ENCODE measurements around the gene CEP126.
A peak's percentile ranks its signal among the peaks of the same experiment; 100 is the strongest.

Gene CEP126

DNA sequence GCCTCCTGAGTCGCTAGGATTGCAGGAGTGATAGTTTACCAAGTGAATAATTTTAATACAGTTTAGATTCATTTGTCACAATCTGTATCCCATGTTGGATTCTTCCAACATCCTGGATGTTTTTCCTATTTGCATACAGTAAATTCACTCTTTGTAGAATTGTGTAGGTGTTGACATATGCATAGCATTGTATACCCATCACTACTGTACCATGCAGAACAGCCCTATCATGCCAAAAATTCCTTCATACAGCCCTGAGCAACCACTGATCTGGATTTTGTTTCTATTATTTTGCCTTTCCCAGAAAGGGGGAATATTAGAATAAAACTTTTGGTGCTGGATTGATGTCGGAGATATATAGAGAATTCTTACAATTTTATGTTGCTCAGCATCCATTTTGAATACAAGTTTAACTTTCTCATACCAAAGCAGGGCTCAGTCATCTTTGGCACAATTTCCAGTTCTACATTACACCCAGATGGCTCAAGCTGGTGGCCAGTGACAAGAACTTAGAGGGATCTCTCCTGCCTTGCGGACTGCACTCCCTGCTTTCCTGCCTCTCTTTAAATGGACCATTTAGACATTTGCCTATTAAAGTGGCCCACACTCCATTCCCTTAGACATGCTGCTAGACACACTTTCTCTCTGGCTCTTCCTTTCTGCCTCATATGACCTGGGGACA is 87.0 kb downstream of the CEP126 start:
- in situ Hi-C loops (cut with HindIII; ENCODE audit: low pct_ligation_motif_present, low pct_unique_long_range_greater_than_20kb, low sequenced_read_pairs) = no loop called here
- DNase-seq = no peak

DNA sequence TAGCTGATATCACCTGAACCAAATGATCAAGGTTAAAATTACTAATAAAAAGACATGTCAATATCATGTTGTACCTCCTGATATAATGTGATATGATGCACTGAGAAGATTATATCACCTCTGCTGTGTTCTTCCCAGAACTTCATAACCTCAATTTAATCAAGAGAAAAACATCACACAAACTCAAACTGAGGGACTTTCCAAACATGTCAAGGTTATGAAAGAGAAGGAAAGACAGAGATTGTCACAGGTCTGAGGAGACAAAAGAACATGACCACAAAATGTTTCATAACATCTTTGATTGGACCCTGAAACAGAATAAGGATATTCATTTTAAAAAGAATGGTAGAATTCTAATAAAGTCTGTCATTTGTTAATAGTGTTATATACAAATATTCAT is 89.4 kb downstream of the CEP126 start:
- in situ Hi-C loops (cut with HindIII; ENCODE audit: low pct_ligation_motif_present, low pct_unique_long_range_greater_than_20kb, low sequenced_read_pairs) = no loop called here
- DNase-seq = no peak

DNA sequence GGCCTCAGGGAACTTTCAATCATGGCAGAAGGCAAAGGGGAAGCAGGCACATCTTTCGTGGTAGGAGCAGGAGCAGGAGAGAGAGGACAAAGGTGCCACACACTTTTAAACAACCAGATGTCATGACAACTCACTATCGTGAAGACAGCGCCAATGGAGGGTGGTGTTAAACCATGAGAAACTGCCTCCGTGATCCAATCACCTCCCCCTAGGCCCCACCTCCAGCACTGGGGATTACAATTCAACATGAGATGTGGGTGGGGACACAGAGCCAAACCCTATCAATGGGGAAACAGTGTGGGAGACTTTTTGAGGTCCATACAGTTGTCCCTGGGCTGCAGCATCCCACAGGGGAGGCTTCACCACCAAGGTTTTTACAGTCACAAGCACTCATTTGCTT is 90.5 kb downstream of the CEP126 start:
- in situ Hi-C loops (cut with HindIII; ENCODE audit: low pct_ligation_motif_present, low pct_unique_long_range_greater_than_20kb, low sequenced_read_pairs) = no loop called here

DNA sequence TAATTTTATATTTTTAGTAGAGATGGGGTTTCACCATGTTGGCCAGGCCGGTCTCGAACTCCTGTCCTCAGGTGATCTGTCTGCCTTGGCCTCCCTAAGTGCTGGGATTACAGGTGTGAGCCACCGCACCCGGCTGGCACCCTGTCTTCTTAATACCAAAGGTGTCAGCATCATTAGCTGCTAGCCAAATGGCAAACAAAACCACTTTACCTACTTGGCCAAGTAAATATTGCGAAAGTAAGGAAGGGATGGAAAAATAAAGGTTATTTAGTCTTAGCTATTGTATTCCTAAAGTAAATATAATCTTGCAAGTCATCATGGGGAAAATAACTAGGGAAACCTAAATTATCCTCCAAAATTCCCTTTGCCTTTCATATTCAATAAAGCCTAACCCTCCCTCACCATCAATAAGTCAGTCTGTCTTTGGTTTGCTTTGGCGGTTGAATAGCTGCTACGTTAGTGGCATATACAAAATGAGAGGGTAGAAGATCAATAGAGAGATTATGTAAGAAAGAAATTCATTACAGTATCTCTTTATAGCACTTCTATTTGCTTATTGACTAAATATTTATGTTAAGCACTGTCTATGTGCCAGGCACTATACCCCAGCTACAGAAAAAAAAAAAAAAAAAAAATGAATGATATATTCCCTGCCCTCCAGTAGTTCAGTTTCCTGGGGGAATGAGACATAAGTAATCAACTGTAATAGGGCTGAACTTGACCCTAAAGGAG is 92.2 kb downstream of the CEP126 start:
- in situ Hi-C loops (cut with HindIII; ENCODE audit: low pct_ligation_motif_present, low pct_unique_long_range_greater_than_20kb, low sequenced_read_pairs) = no loop called here
- DNase-seq = no peak

More for the DNA sequence above, 90.5 kb downstream of the CEP126 start:
- no peak for DNase-seq

DNA sequence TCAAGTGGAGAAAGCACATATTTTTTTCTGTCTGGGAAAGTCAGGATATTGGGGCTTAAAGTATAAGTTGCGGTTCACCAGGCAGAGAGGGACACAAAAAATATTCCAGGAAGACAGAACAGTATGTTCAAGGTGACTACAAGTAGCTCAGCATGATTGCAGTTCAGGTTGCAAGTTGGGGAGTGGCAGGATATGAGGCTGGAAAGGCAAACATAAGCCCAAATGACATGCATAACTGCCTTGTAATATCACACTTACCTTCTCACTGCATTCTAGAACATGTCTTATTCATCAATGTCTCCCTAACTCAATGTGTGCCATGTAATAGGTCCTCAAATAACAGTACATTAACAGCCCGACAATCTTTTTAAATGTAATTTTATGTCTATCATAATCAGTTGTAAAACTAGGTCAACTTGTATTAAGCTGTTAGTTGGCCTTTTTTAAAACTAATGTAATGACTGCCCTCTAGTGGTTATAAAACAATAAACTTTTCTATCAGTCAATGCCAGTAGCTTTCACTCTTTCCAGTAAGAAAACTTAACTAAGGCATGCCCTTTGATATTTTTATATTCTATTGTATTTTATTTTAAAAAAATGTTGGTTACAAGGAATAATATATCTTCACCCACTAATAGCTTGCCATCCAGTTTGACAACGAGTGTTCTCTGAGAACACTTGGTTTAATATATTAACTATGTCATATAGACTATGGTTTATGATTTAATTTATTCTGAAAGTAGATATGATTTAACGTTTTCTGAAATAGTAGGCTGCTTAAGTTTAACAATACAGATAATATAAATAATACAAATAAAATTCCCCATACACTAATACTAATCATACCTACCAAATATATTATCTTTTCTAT is 93.0 kb downstream of the CEP126 start:
- in situ Hi-C loops (cut with HindIII; ENCODE audit: low pct_ligation_motif_present, low pct_unique_long_range_greater_than_20kb, low sequenced_read_pairs) = no loop called here
- DNase-seq = peak; percentile 58

DNA sequence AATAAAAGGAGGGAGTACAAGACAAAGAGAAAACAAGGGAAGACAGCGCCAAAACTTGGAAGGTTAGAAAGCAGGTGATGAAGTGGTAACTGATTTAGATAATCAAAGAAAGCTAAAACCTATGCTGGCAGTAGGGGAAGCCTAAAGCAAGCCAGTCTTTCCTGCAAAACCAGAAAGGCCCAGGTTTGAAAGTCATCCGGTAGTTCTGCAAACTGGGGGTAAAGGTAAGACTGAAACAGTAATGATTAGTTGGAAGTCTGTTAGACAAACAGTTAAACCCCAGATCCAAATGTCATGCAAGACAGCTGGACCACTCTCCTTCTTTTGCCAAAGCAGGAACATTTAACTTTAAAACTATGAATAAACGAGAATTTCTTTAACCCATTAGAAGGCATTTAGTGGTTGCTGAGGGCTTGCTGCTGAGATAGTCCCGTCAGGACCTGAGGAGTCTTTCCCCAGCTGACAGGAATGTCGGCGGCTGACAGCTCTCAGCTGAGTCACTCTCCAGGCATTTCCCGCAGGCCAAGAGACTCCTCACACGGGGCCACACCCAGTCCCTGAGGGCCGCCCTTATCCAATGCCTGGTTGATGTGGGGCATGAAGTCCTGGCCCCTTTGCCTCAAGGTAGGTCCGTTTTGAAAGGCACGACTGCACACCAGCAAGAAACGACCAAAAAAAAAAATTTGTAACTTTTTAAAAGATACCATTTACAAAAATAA is 96.1 kb downstream of the CEP126 start:
- in situ Hi-C loops (cut with HindIII; ENCODE audit: low pct_ligation_motif_present, low pct_unique_long_range_greater_than_20kb, low sequenced_read_pairs) = no loop called here
- DNase-seq = peak; percentile 87

DNA sequence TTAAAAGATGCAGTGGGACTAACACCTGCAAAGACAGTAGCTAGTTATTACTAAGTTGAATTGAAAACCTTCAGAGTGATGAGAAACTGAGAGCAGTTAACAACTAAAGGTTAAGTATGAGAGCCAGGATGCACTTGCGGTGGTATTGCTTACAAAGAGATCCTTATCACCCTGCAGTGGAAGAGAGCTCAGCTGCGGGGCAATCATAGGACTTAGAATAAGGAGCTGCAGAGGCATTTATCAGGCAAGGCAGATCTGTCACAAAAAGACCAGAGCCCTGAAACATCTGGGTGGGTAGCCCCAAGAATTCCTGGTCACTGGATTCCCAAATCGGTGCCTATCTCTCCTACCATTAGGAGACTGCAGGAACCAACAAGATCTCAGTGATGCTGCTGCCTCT is 98.1 kb downstream of the CEP126 start:
- DNase-seq = no peak
- in situ Hi-C loops (cut with HindIII; ENCODE audit: low pct_ligation_motif_present, low pct_unique_long_range_greater_than_20kb, low sequenced_read_pairs) = no loop called here

DNA sequence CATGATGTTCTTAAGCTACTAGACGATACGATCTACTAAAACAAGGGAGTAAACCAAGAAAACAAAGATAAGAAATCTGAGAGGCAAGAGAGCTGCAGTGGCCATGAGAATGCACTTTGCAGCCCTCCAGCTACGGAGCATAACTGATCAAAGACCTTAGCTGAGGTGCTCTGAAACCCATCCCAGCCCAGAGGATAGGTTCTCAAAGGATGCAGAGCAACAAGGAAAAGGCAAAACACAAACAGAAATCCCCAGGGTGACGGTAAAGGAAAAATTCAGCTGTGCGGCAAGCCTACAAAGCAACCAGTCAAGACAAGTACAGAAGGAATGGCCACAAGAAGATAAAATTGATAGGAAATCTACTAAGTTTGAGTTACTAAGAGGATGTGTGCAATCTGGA is 99.9 kb downstream of the CEP126 start:
- no peak for DNase-seq
- in situ Hi-C loops (cut with HindIII; ENCODE audit: low pct_ligation_motif_present, low pct_unique_long_range_greater_than_20kb, low sequenced_read_pairs) = no loop called here

DNA sequence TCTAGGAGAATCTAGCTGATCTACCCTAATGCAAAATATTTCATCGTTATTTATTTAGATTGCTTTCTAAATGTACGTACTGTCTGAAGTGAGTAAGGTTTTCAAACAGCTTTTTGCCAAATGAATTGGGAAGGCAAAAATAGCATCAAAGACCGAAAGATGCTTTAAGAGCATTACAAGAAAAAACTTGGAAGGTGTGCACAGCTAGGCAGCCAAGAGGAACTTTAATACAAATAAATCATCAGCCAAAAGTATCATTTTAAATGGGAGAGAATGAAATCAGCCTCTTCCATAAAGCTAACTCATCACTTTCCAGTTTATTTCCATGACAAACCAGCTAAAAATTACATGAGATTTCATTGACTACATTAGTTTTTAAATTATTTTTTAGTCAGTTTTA is 102.2 kb downstream of the CEP126 start:
- no peak for DNase-seq
- in situ Hi-C loops (cut with HindIII; ENCODE audit: low pct_ligation_motif_present, low pct_unique_long_range_greater_than_20kb, low sequenced_read_pairs) = no loop called here

DNA sequence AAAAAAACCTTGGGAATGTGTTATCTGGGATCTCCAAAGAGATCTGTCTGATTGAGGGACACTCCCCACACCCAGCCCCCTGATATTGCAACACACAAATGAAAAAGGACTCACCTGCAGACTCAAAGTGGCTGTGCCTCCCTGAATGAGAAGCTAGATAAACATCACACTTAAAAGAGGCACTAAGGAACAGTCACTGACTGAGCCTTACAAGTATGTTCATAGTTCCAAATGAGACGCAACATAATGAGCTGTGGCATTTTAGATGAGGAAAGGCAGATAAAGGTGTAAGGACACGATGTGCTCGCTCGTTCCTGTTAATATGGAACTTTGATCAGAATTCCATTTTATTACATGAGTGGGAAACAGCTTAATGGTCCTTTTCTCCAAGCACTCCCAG is 111.4 kb downstream of the CEP126 start:
- in situ Hi-C loops (cut with HindIII; ENCODE audit: low pct_ligation_motif_present, low pct_unique_long_range_greater_than_20kb, low sequenced_read_pairs) = no loop called here
- no peak for DNase-seq

DNA sequence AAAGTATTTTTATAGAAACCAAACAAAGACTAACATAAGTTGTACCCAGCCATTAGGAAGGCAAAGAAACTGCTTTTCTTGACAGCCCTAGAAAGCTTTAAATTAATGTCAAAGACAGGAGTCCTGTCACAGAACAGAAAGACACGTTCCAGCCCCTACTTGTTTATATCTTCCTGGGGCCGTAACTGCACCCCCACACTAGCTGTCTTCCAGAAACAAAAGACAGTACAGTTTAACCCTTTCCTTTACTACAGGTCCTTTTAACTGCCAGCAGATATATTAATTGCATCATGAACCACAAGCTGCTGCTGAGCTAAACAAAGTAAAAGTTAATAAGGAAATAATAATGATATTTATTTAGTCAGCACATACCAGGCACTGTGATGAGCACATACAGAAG is 112.1 kb downstream of the CEP126 start:
- in situ Hi-C loops (cut with HindIII; ENCODE audit: low pct_ligation_motif_present, low pct_unique_long_range_greater_than_20kb, low sequenced_read_pairs) = no loop called here

DNA sequence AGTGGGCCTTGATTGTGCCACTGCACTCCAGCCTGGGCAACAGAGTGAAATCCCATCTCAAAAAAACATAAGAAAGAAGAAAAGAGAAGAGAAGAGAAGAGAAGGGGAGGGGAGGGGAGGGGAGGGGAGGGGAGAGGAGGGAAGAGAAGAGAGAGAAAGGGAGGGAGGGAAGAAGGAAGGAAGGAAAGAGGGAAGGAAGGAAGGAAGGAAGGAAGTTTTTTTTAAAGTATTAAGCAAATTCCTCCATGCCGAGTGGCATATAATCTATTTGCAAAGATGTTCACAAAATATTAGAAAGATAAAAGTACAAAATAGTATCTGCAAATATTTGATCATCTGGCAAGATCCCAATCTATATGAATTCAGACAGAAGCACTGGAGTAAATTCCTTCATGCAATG is 121.9 kb downstream of the CEP126 start:
- in situ Hi-C loops (cut with HindIII; ENCODE audit: low pct_ligation_motif_present, low pct_unique_long_range_greater_than_20kb, low sequenced_read_pairs) = no loop called here

More for the DNA sequence above, 112.1 kb downstream of the CEP126 start:
- no peak for DNase-seq

DNA sequence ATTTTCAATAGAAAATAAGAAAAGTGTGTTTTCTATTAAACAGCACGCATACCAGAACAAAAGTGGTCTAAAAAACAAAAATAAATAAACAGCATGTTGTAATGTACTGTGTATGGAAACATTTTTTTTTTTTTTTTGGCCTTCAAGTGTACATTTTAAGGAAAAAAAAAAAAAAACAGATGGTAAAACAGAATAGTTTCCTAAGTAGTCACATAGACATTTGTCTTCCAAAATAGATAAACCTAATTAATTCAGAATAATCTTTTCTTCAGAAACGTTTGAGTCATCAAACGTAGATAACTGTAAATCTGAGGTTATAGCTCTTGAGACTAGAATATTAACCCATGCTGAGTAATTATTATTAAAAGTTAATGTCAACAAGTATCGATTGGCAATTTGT is 132.0 kb downstream of the CEP126 start:
- DNase-seq = no peak
- in situ Hi-C loops (cut with HindIII; ENCODE audit: low pct_ligation_motif_present, low pct_unique_long_range_greater_than_20kb, low sequenced_read_pairs) = no loop called here

More for the DNA sequence above, 121.9 kb downstream of the CEP126 start:
- DNase-seq = no peak

DNA sequence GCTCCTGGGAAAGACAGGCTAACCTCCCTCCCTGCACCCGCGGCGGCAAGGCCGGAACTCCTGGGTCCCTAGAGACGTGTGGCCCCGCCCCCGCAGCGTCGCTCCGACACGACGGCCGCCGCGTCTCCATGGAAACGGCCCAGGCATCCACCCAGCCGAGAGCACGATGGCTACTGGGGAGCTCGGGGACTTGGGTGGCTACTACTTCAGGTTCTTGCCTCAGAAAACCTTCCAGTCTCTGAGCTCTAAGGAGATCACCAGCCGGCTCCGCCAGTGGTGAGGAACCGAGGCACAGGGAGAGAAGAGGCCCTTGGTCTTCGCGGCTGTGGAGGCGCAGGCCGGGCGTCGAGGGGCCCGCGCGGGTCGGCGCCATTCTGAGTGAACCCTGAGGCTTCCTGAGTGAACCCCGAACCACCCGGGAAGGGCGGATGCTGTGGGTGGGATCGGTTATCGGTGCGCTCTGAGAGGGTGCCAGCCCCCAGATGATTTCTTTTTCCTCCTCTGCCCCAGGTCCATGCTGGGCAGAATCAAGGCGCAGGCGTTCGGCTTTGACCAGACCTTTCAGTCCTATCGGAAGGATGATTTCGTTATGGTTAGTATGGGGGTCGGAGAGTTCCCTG is 132.6 kb downstream of the CEP126 start, which contains the start of gene CFAP300:
TSS of gene CFAP300 (plus strand) at position 133 of the 620 bp plus-strand sequence. CDS start at position 167, 34 bp downstream.
- DNase-seq = peak; percentile 73

More for the DNA sequence above, 132.6 kb downstream of the CEP126 start, which contains the start of gene CFAP300:
- in situ Hi-C loops (cut with HindIII; ENCODE audit: low pct_ligation_motif_present, low pct_unique_long_range_greater_than_20kb, low sequenced_read_pairs) = no loop called here
